GM19043 (cell line): Measurements from ENCODE around the gene RALGAPA2.
"Not testable (repeated sequence)": the region's sequence is repeated elsewhere in the genome, so short reads cannot be mapped to it uniquely, and the experiment has no call there.

Experiments
- ATAC-seq: cut with Tn5 transposase; IDR thresholded peaks from one replicate; pipeline ENCODE4 v1.9.1; 2021; ENCODE audit warnings: low read depth; ENCODE audit not compliant: unreplicated experiment

Gene RALGAPA2

DNA sequence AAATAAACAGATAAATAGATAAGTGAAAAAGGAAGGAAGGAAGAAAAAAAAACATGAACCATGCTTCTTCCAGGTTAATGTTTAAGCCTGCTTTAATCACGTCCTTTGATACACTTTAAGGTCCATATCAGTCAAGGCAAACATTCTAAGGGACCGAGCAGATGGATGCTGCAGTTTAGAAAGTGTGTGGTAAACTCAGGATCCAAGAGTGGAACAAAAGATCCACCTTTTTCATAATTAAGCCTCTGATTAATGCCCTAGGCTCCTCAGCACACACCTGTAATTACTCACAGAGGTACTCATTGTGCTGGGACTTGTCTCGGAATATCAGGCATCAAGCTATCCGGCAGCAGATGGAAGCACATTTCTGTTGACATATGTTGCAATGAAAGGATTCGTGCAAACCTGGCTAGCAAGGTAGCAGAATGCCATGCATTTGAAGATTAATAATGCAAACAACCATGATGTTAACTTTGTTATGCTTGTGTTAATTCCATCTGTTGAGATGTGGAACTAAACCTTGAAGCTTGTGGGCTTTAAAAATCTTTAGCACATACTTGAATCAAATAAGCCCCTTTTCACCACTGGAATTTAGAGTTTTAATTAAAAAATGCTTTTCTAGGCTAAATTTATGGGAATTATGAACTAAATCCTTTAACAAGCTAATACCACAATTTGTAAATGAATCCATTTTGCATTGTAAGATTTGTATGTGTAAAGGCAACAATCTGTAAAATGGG lies 163.7 kb downstream of the RALGAPA2 start:
- no peak for ATAC-seq

DNA sequence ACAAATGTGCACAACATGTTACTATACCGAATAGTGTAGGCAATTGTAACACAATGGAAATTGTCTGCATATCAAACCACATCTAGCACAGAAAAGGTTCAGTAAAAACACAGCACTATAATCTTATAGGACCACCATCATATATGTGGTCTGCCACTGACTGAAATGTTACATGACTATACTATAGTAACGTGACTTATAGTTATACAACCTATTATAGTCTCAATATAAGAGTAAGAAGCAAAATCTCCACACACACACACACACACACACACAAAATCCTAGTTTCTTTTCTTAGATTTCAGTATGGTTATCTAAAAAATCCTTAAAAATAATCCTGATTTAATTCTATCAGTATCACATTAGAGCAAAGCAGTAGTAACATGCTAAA lies 164.6 kb downstream of the RALGAPA2 start:
- ATAC-seq, result no peak

DNA sequence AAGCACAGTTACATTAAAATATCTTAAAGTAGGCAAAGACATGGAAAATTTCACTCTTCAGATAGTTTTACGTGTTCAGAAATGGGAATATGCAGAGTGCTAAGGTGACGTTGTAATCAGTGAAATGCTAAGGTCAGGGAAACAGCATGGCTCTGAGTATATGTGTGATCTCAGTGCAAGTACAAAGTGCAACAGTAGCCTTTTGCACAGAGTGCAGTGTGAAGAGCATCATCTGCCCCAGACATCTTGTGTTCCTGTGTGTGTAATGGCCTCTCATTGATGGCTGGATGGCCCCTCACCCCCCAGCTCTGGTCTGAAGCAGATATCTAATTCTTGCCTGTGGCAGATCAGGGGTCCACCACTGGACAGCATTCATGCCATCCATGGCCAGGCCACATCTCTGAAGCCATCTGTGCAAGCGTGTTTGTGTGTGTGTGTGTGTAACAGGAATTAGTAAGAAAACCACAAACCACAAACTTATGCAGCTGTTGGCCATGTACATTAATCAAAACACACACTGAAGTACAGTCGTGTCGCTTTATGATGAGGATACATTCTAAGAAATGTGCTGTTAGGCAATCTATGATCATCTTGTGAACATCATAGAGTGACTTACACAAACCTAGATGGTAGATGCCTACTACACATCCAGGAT lies 165.1 kb downstream of the RALGAPA2 start:
- no peak for ATAC-seq

DNA sequence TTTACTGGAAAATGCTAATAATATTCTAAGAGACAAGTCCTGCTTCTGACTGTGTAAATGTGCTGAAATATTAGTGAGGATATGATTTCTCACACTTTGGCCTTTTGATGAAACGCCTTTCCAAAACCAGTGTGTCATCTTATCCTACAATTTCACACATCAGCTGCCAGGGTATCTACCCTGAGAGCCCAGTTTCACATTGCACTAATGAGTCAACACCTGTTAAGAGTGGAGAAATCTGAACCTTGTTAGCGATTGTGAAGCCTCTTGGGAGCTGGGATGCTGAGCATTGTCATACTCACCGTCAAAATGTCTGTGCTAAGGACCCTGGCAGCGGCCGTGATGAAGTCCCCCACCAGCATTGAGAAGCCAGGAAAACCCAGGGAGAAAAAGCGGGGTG lies 166.0 kb downstream of the RALGAPA2 start:
- ATAC-seq, result no peak

DNA sequence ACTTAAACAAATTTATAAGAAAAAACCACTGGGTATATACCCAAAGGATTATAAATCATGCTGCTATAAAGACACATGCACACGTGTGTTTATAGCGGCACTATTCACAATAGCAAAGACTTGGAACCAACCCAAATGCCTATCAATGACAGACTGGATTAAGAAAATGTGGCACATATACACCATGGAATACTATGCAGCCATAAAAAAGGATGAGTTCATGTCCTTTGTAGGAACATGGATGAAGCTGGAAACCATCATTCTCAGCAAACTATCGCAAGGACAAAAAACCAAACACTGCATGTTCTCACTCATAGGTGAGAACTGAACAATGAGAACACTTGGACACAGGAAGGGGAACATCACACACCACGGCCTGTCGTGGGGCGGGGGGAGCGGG lies 169.1 kb downstream of the RALGAPA2 start:
- ATAC-seq, result not testable (repeated sequence)

DNA sequence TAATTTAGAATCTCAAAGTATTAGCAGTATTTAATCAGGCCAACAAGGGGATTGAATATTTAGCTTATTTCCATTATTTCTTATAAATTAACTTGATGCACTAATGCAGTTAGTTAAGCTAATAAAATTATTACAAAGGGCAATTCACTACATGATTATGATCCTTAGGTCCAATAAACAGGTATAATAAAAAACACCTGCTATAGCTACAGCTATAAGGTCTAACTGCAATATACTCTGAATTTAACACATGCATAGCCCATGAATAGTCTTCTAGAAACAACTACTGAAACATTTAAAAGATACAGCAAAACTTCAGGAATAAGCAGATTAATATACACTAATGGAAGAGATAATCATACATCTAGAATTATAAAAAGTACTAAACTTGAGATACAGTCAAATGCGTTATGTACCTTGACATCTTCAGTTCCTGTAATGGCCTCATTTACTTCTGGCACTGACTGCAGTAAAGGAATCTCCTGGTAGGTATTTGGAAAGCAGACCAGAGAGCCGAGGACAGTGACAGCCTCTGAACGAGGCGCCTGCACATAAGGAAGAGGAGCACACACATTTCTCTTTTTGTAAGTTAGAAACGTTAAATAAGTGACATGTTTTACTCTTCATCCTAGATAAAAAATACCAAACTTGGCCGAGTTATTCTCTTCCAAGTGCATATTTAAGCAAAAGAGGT lies 176.1 kb downstream of the RALGAPA2 start:
- no peak for ATAC-seq

DNA sequence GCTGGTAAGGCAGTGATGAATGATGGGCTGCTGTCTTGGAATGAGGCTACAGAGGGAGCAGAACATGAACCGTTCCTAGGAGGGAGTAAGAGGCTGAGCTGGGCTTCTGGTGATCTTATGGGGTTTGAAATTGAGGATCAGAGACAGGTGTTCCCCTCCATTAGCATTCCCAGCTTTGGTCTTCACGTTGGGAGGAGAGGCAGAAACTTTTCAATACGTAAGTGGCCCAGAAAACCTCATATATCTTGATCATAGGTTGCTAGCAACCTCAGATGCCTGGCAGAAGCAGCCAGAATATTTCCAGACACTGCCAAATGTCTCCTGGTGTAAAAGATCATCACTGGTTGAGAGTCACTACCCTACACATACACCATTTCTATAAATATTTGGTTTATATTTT lies 177.4 kb downstream of the RALGAPA2 start:
- no peak for ATAC-seq

DNA sequence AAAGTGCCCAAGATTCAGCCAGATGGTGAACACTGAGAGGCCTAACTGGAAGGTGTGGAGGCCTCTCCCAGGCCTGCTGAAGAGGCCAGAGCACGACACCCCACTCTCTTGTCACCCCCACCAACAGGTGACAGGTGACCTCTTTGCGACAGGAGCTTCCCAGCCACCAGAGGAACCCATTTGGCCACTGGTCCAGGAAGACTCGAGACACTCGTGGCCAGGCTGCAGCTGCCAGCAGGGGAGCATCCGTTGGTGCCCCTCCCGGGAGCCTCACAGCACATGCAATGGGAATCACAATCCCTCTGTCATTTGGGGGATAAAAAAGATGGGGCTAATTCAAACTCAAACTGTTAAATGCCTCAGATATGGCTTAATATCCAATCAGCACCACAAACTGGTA lies 181.2 kb downstream of the RALGAPA2 start:
- ATAC-seq, result no peak

DNA sequence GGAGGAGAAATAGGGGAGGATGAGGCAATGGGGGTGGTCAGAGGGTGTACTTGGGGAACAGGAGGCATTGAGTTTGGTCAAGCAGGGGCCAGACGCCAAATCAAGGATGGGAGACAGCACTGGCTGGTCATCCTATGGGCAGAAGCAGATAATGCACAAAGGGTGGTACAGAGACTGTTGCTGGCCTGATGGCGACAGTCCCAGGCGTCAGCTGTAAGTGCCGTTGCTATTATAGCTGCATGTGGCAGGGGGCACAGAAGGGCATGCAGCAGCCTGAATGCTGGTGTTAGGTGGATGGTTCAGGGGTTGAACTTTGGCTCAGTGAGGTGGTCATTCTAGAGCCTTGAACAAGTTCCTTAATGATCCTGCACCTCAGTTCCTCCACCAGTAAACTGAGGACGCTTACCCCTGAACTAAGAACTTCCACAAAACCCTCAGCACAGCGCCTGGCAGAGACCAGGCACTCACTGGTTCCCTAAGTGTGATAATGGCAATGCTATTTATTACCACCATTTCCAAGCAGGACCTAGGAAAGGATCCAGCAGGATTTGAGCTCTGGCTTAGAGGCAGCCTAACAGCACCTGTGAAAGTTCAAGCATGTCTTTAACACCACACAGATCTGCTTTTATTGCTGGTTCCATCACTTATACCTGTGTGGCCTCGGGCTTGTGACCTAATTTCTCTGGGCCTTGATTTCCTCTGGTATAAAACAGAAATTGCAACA lies 181.9 kb downstream of the RALGAPA2 start:
- no peak for ATAC-seq

DNA sequence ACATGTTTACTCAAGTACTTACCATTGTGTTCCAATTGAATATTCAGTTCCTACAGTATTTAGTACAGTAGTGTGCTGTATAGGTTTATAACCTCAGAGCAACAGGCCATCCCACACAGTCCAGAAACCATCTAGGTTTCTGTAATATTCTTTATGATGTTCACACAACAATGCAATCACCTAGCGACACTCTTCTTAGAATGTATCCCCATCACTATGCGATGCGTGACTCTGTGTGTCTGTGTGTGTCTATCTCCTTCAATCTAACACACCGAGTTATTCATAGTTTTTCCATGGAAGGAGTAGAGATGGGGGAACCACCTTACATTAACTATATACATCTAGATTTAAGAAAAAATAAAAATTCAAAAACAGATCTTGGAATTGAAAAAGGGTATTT lies 182.8 kb downstream of the RALGAPA2 start:
- ATAC-seq, result no peak

DNA sequence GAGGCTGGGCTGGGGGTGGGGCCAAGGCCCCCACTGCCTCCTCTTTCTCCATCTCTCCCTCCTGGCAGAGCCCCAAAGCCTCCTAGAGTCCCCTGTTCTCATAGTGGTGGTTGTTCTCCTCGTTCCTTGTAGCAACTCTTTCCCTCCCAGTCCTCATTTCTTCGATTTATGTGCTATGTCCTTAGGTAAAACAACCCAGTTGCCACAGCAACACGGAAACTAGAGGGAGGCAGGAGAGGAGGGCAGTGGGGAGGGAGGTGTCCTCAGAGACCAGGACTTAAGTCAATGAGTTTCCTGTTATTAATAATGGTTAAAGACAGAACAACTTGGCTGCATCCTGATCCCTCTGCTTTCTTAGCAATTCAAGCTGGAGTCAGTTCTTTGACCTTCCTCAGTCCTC lies 183.6 kb downstream of the RALGAPA2 start:
- ATAC-seq, result no peak

DNA sequence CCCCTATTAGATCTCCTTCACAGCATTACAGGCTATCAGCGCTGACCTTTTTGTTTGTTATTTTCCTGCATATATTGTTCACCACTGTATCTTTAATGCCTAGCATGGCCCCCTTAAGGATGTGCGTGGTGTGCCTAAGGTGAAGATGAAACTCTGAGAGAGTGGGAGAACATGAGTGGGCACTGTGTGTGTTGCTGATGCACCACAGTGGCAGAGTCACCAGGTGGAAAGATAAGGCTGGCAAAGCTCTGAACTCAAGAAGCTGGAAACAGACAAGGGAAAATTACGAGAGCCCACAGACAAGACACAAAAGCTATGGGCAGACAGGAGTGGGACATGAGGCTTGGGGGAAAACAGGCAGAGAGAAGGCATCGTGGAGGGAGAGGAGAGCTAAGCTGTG lies 184.8 kb downstream of the RALGAPA2 start:
- no peak for ATAC-seq

DNA sequence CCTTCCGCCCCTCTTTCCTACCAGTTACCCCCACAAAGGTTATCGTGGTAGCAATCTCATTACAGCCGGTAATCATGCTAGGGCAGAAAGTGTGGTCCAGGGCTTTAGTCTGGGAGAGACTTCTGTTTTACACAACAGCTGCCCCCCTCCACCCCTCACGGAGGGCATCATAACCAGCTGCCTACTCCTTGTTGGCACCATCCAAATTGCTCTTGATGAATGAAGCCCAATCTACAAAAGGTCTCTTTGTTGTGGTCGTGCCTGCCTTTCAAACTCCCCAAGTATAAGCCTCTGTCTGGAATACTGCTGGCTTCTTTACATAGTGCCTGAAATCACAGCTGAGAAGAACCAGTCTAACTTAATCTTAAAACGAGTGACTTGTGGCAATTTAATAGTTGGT lies 186.7 kb downstream of the RALGAPA2 start:
- no peak for ATAC-seq

DNA sequence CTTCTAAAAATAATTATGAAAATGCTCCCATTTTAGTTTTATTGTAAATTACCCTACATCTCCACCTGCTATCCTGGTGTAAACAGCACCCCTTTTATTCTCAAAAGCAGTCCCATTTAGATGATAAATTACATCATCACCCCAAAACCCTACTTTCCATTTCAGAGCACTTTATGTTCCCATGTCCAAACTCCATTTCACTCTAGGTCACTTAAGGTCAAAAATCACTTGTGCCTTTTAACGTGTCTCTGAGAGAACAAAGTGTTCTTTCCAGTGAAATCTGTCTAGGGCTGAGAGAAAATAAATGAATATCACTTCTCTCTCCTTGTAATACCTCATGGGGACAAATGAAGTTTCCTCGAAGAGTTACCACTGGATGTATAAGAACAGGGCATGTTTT lies 187.2 kb downstream of the RALGAPA2 start:
- no peak for ATAC-seq

DNA sequence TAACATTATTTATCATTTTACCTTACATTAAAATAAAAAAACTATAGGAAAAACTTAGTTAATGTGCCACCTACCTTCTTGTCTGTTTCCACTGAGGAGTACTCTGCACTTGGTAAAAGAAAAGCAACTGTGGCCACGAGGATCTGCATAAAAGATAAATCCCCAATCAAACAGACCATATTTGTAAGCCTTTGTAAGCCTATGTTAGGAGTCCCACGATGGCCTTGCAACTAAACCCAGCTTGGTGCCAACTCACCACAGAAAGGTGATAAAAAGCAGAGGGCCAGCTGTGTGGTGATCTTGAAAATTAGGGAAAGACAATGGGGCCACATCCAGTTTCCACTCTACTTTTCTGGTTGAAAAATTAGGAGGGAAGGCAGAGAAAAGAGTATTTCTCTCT lies 187.7 kb downstream of the RALGAPA2 start:
- no peak for ATAC-seq

DNA sequence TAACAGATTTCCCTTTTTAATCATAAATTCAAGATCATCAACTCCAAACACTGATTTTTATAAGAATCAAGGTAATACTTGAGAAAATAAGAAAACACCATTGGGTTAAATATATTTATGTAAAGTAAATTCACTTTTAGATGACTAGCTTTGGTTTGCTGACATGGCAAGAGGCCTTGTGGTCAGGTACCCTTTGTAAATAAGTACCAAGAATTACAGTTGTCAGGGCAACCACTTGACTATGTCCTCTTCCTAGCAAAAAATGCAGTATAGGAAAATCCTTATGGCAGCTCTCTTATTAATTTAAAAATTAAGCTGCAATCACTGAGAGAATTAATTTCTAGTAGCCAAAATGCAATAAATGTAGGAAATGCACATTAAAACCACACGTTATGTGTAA lies 190.7 kb downstream of the RALGAPA2 start:
- ATAC-seq, result no peak

DNA sequence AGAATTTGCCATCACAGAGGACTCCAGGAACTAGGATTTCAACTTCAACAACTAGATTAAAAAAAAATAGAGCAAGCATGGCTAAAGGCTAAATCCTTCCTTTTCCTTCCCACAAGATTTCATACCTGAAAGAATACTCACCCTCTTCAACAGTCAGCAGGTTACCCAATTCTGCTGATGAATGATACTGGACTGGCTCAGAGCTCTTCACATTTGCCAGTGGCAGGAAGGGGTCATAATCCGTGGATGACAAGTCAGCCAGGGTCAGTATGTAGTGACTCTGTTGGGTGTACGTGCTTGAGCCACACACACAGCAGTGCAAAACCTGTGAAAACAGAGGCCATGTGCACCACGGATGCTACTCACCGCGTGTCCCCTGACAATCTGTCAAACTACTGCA lies 191.7 kb downstream of the RALGAPA2 start:
- ATAC-seq, result no peak

DNA sequence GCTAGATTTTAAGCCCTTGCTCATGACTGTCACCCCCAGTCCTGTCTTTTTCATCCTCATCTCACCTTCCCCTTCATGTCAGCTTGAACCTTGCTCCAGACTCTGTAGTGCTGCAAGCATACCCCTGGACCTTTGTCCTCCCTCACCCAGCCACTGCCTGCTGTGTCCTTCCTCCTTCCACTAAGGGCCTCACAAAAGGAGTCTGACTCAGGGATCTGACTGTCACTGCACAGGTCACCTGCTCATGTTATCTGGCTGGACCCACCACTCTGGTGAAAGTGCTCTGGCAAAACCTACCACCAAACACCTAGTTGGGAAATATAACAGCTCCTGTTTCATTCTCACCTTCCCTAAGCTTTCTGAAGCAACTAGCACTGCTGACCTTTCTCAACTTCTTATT lies 193.2 kb downstream of the RALGAPA2 start:
- ATAC-seq, result no peak

DNA sequence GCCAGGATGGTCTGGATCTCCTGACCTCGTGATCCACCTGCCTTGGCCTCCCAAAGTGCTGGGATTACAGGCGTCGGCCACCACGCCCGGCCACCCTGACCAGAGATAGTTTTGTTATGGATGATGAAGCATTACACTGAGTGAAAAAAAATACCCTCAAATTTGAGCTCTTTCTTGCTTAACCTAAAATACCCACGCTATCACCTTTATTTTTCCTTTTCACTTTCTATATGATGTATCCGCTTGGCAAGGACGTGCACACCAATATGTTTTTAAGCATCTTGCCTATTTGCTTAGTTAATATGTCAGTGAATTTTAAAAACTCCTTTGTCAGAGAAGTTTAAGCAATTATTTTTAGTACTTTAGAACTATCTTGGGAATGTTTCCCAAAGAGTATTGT lies 194.2 kb downstream of the RALGAPA2 start:
- ATAC-seq, result no peak

DNA sequence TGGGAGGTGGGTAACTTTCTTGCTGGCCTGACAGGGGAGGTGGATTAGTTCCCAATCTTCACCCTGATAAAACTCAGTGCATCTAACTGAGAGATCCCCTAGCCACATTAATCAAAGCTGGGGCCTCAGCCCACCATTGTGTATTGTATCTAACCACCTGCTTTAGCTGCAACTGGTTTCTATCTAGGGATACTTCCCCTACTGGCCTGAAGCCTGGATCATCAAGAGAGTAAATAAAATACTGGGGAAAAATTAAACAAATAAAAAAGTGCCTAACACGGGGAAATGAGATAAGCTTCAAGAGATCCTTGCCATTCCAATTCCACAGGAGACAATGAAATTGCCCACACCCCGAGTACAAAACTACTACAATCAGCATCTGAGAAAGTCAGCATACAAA lies 195.1 kb downstream of the RALGAPA2 start:
- ATAC-seq, result no peak

DNA sequence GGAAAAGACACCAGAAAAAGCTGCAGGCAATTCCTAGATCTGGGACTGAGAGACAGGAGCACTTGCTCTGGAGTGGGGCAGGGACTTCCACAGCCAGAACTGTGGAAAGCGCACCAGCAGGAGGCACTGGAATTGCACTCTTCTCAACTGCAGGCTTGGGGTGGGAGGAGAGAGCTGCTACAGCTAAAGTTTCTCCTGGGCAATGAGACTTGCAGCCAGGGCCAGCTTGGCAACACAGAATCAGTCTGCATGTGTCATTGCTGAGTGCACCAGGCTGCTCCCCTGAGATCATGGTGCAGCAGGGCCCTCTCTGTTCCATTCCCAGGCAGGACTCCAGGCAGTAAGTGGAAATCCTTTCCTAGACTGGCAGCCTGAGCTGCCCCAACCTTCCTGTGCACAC lies 198.7 kb downstream of the RALGAPA2 start:
- ATAC-seq, result no peak
